Measurements from ENCODE around the gene CP.

DNA sequence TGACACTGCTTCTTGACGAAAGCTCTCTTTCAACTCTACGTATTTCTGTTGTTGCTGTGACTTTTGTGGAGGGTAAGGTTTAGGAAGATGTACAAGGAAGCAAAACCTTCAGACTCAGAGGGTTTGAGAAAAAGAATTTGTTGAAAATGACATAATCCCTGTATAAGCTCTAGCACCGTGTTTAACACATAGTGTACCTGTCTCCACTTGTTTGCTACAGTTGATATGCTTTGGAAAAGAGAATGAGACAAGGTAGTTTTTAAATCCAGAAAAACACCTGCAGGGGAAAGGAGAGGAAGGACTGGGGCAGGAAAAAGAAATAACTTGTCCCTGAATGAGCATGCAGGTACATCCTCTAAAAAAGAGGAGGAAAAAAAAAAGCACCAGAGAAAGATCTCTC is 29.6 kb upstream of the CP start:
- no peak for TF ChIP-seq POLR2A (IDR thresholded peaks at IDR 0.05)
- TF ChIP-seq, protein P1, sequence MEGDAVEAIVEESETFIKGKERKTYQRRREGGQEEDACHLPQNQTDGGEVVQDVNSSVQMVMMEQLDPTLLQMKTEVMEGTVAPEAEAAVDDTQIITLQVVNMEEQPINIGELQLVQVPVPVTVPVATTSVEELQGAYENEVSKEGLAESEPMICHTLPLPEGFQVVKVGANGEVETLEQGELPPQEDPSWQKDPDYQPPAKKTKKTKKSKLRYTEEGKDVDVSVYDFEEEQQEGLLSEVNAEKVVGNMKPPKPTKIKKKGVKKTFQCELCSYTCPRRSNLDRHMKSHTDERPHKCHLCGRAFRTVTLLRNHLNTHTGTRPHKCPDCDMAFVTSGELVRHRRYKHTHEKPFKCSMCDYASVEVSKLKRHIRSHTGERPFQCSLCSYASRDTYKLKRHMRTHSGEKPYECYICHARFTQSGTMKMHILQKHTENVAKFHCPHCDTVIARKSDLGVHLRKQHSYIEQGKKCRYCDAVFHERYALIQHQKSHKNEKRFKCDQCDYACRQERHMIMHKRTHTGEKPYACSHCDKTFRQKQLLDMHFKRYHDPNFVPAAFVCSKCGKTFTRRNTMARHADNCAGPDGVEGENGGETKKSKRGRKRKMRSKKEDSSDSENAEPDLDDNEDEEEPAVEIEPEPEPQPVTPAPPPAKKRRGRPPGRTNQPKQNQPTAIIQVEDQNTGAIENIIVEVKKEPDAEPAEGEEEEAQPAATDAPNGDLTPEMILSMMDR (IDR thresholded peaks at IDR 0.05), result no peak
